Activated CD4-positive, alpha-beta T cell treated with anti-CD3 and anti-CD28 coated beads for 48 hours (primary cell): Measurements from ENCODE around the gene RFTN2.
"Not testable (repeated sequence)": the region's sequence is repeated elsewhere in the genome, so short reads cannot be mapped to it uniquely, and the experiment has no call there.

ENCODE experiments used
- DNase-seq: peaks from one replicate; pipeline ENCODE4 v3.0.0-alpha.2; 2020

Gene RFTN2

GRCh38 chr2:197601726-197602125, 73.7 kb downstream of the RFTN2 start:
- DNase-seq: no peak

GRCh38 chr2:197600306-197600705, 75.1 kb downstream of the RFTN2 start:
- DNase-seq: no peak

- DNase-seq: peak; percentile 46
Observed at GRCh38 chr2:197599285-197599965, 76.0 kb downstream of the RFTN2 start.

- no peak for DNase-seq
Observed at GRCh38 chr2:197598450-197598849, 76.9 kb downstream of the RFTN2 start.

GRCh38 chr2:197597166-197597565, 78.2 kb downstream of the RFTN2 start:
- no peak for DNase-seq

- DNase-seq: no peak
Observed at GRCh38 chr2:197596766-197597165, 78.6 kb downstream of the RFTN2 start.

GRCh38 chr2:197591339-197592072, 83.9 kb downstream of the RFTN2 start:
- DNase-seq: no peak

GRCh38 chr2:197587255-197587654, 88.1 kb downstream of the RFTN2 start:
- not testable (repeated sequence) for DNase-seq

GRCh38 chr2:197580166-197580565, 95.2 kb downstream of the RFTN2 start:
- DNase-seq: not testable (repeated sequence)

- DNase-seq: not testable (repeated sequence)
Observed at GRCh38 chr2:197578294-197578693, 97.1 kb downstream of the RFTN2 start.

- no peak for DNase-seq
Observed at GRCh38 chr2:197577446-197577845, 97.9 kb downstream of the RFTN2 start.

GRCh38 chr2:197576631-197577030, 98.8 kb downstream of the RFTN2 start:
- no peak for DNase-seq

GRCh38 chr2:197575987-197576386, 99.4 kb downstream of the RFTN2 start:
- no peak for DNase-seq

GRCh38 chr2:197573608-197574007, 101.8 kb downstream of the RFTN2 start:
- DNase-seq: no peak

GRCh38 chr2:197571627-197572271, 103.6 kb downstream of the RFTN2 start:
- DNase-seq: no peak

GRCh38 chr2:197560146-197560665, 115.2 kb downstream of the RFTN2 start:
- DNase-seq: no peak

- no peak for DNase-seq
Observed at GRCh38 chr2:197559681-197560080, 115.7 kb downstream of the RFTN2 start.

- DNase-seq: no peak
Observed at GRCh38 chr2:197558393-197558792, 117.0 kb downstream of the RFTN2 start.

GRCh38 chr2:197556456-197556855, 118.9 kb downstream of the RFTN2 start:
- DNase-seq: no peak

- DNase-seq: no peak
Observed at GRCh38 chr2:197555467-197555866, 119.9 kb downstream of the RFTN2 start.

- DNase-seq: not testable (repeated sequence)
Observed at GRCh38 chr2:197551260-197551659, 124.1 kb downstream of the RFTN2 start.

GRCh38 chr2:197548582-197548981, 126.8 kb downstream of the RFTN2 start:
- no peak for DNase-seq

- no peak for DNase-seq
Observed at GRCh38 chr2:197547163-197547900, 128.1 kb downstream of the RFTN2 start.
